ENCODE data around the gene CACNA1B.

CACNA1B gene

GRCh38 chr9:138020120-138020794 is 142.7 kb downstream of the CACNA1B start:
- DNase-seq = no peak

- no peak for DNase-seq
Observed at GRCh38 chr9:138020795-138021182, 143.2 kb downstream of the CACNA1B start.

- DNase-seq = no peak
Observed at GRCh38 chr9:138021251-138022056, 143.9 kb downstream of the CACNA1B start.

GRCh38 chr9:138022121-138022741 is 144.6 kb downstream of the CACNA1B start:
- DNase-seq = no peak

GRCh38 chr9:138022756-138023393 is 145.3 kb downstream of the CACNA1B start:
- DNase-seq = no peak

- DNase-seq = no peak
Observed at GRCh38 chr9:138023394-138024124, 146.0 kb downstream of the CACNA1B start.

- DNase-seq = no peak
Observed at GRCh38 chr9:138024131-138024530, 146.5 kb downstream of the CACNA1B start.

- DNase-seq = no peak
Observed at GRCh38 chr9:138024831-138025291, 147.3 kb downstream of the CACNA1B start.

- DNase-seq = no peak
Observed at GRCh38 chr9:138025417-138025816, 147.8 kb downstream of the CACNA1B start.

- DNase-seq = no peak
Observed at GRCh38 chr9:138025908-138026307, 148.3 kb downstream of the CACNA1B start.

- DNase-seq = no peak
Observed at GRCh38 chr9:138028596-138028995, 151.0 kb downstream of the CACNA1B start.

GRCh38 chr9:138031186-138031585 is 153.6 kb downstream of the CACNA1B start:
- DNase-seq = no peak

- no peak for DNase-seq
Observed at GRCh38 chr9:138033950-138034349, 156.4 kb downstream of the CACNA1B start.

GRCh38 chr9:138037140-138037539 is 159.6 kb downstream of the CACNA1B start:
- DNase-seq = no peak

GRCh38 chr9:138038244-138038671 is 160.7 kb downstream of the CACNA1B start:
- no peak for DNase-seq

- DNase-seq = no peak
Observed at GRCh38 chr9:138040446-138041430, 163.2 kb downstream of the CACNA1B start.

GRCh38 chr9:138042146-138042545 is 164.6 kb downstream of the CACNA1B start:
- no peak for DNase-seq

GRCh38 chr9:138042640-138043039 is 165.1 kb downstream of the CACNA1B start:
- DNase-seq = no peak

GRCh38 chr9:138043061-138043410 is 165.5 kb downstream of the CACNA1B start:
- DNase-seq = no peak

- DNase-seq = no peak
Observed at GRCh38 chr9:138043411-138044345, 166.1 kb downstream of the CACNA1B start.

All from EL (cell line).